Liver (tissue), 9 donors: ENCODE results near the gene TMPRSS5. TPM values are rescaled to one million over a fixed set of nuclear protein-coding genes. Genes with fewer than 3 reads are reported as not detected.

ENCODE experiments used
- DNase-seq: peaks from one replicate; pipeline ENCODE4 v3.0.0-alpha.2; 2017; ENCODE audit warnings: low spot score
- H3K27ac ChIP-seq, 2 donors: one replicate each; pipeline ENCODE4 v1.7.0; 2013; ENCODE audit warnings: inconsistent platforms in 2 of 2, low read length in 2 of 2, control low read depth in 1 of 2, low read depth in 1 of 2, mild to moderate bottlenecking in 1 of 2
- H3K27me3 ChIP-seq, 4 donors: one replicate each; pipeline versions ENCODE4 v1.6.1 to v1.7.0; 2013; ENCODE audit warnings: low read length in 3 of 4, inconsistent platforms in 1 of 4, mild to moderate bottlenecking in 1 of 4, moderate library complexity in 1 of 4; ENCODE audit not compliant: control insufficient read depth in 4 of 4, insufficient read depth in 4 of 4
- H3K36me3 ChIP-seq, 4 donors: one replicate each; pipeline versions ENCODE4 v1.6.1 to v1.7.0; 2013; ENCODE audit warnings: low read length in 3 of 4, mild to moderate bottlenecking in 3 of 4, low read depth in 1 of 4, moderate library complexity in 1 of 4; ENCODE audit not compliant: control insufficient read depth in 4 of 4, insufficient read depth in 3 of 4
- H3K4me1 ChIP-seq, 4 donors: one replicate each; pipeline versions ENCODE4 v1.6.1 to v1.7.0; 2013; ENCODE audit warnings: low read length in 3 of 4, mild to moderate bottlenecking in 3 of 4, moderate library complexity in 1 of 4; ENCODE audit not compliant: control insufficient read depth in 4 of 4, insufficient read depth in 4 of 4
- H3K4me3 ChIP-seq, 3 donors: one replicate each; pipeline versions ENCODE4 v1.6.1 to v1.7.0; 2013; ENCODE audit warnings: low read length in 3 of 3, control low read depth in 1 of 3, low read depth in 1 of 3, mild to moderate bottlenecking in 1 of 3
- H3K9ac ChIP-seq, 2 donors: one replicate each; pipeline ENCODE4 v1.7.0; 2013; ENCODE audit warnings: low read length in 2 of 2, mild to moderate bottlenecking in 2 of 2, moderate library complexity in 2 of 2, control low read depth in 1 of 2, low read depth in 1 of 2
- H3K9me3 ChIP-seq, 4 donors: one replicate each; pipeline versions ENCODE4 v1.6.1 to v1.7.0; 2013; ENCODE audit warnings: low read length in 3 of 4; ENCODE audit not compliant: control insufficient read depth in 4 of 4
- ATF3 ChIP-seq: IDR thresholded peaks from 2 replicates; pipeline ENCODE4 v1.6.1; 2016; ENCODE audit warnings: antibody characterized with exemption
- CTCF ChIP-seq: fragments of 150-350 bp; IDR thresholded peaks from 2 replicates; pipeline ENCODE4 v1.5.1; 2017; ENCODE audit warnings: improper control_type of control experiment, low read depth, low read length; ENCODE audit not compliant: missing input control
- EGR1 ChIP-seq, 2 donors: IDR thresholded peaks; 2 replicates each; pipeline ENCODE4 v1.6.1; 2016 to 2018; ENCODE audit warnings: antibody characterized with exemption in 2 of 2, low read depth in 2 of 2
- FOXA1 ChIP-seq: IDR thresholded peaks from 2 replicates; pipeline ENCODE4 v1.6.1; 2016; ENCODE audit warnings: antibody characterized with exemption
- FOXA2 ChIP-seq: IDR thresholded peaks from 2 replicates; pipeline ENCODE4 v1.6.1; 2016; ENCODE audit warnings: antibody characterized with exemption
- HNF4G ChIP-seq: IDR thresholded peaks from 2 replicates; pipeline ENCODE4 v1.6.1; 2016; ENCODE audit warnings: antibody characterized with exemption
- JUND ChIP-seq, 2 donors: IDR thresholded peaks; 2 replicates each; pipeline ENCODE4 v1.6.1; 2016; ENCODE audit warnings: antibody characterized with exemption in 2 of 2
- MAX ChIP-seq: IDR thresholded peaks from 2 replicates; pipeline ENCODE4 v1.6.1; 2016; ENCODE audit warnings: antibody characterized with exemption
- NR2F2 ChIP-seq: IDR thresholded peaks from 2 replicates; pipeline ENCODE4 v1.6.1; 2016; ENCODE audit warnings: antibody characterized with exemption
- RAD21 ChIP-seq, 2 donors: IDR thresholded peaks; 2 replicates each; pipeline ENCODE4 v1.6.1; 2016; ENCODE audit warnings: antibody characterized with exemption in 2 of 2, mild to moderate bottlenecking in 2 of 2
- REST ChIP-seq: IDR thresholded peaks from 2 replicates; pipeline ENCODE4 v1.6.1; 2016; ENCODE audit warnings: antibody characterized with exemption, mild to moderate bottlenecking
- RXRA ChIP-seq, 2 donors: IDR thresholded peaks; 2 replicates each; pipeline ENCODE4 v1.6.1; 2017 to 2018; ENCODE audit warnings: antibody characterized with exemption in 2 of 2, mild to moderate bottlenecking in 1 of 2
- SP1 ChIP-seq: IDR thresholded peaks from 2 replicates; pipeline ENCODE4 v1.6.1; 2018; ENCODE audit warnings: antibody characterized with exemption, mild to moderate bottlenecking
- TAF1 ChIP-seq: conservative IDR thresholded peaks from 2 replicates; pipeline ENCODE4 v1.6.1; 2016; ENCODE audit warnings: antibody characterized with exemption, mild to moderate bottlenecking
- YY1 ChIP-seq: IDR thresholded peaks from 2 replicates; pipeline ENCODE4 v1.6.1; 2016; ENCODE audit warnings: antibody characterized with exemption, mild to moderate bottlenecking
- ZBTB33 ChIP-seq: IDR thresholded peaks from 2 replicates; pipeline ENCODE4 v1.6.1; 2016; ENCODE audit warnings: antibody characterized with exemption
- WGBS: extraction: QIAGEN DNeasy Blood & Tissue Kit; methylation state at CpG from one replicate; pipeline ENCODE4 v1.1.7; 2013; 5-methylcytosine and 5-hydroxymethylcytosine counted together
- polyA plus RNA-seq, 2 donors: library from polyadenylated mRNA; stranded (reverse) in 1 of 2; unstranded in 1 of 2; fragments of 200-250 nt in 1 of 2; fragments of >200 nt in 1 of 2; fragmentation: Nextera tagmentation in 1 of 2; extraction: Ambion mirVana in 1 of 2; gene quantifications; one replicate each; pipeline versions ENCODE4 v1.2.1 to v1.2.3, GENCODE V29; 2013 to 2015
- total RNA-seq, 2 donors: library from RNA; depleted of rRNA; stranded (reverse); fragments of >200 nt; gene quantifications; one replicate each; pipeline ENCODE4 v1.2.3, GENCODE V29; 2014
- donor health status: healthy.
- donor health status: healthy.
- donor health status: healthy.
- donor health status: healthy.
- donor health status: healthy.

Gene TMPRSS5
- total and polyA plus RNA-seq, 4 donors = 0.05 to 0.39 (median 0.17) TPM

- Histone ChIP-seq H3K36me3 (peaks cover 0 to 3% (median 0%) of the 10 kb centered on the region in 4 donors), H3K27ac (no peak overlapping the region)
- no peak for DNase-seq
Observed at GRCh38 chr11:113697111-113697510, 9.0 kb downstream of the TMPRSS5 start.

GRCh38 chr11:113695207-113695606 is 10.9 kb downstream of the TMPRSS5 start:
- DNase-seq = no peak
- TF ChIP-seq REST (no peak), JUND (IDR thresholded peaks at IDR 0.05) (no peak), CTCF (no peak), NR2F2 (no peak), ATF3 (no peak), FOXA1 (no peak)

More at GRCh38 chr11:113697111-113697510, 9.0 kb downstream of the TMPRSS5 start:
- 97% methylated on average over 5 of the region's 5 CpGs for WGBS
- no peak for TF ChIP-seq SP1
- TF ChIP-seq FOXA2 = no peak
- no peak for TF ChIP-seq YY1
- TF ChIP-seq REST = no peak
- no peak for TF ChIP-seq ATF3
- TF ChIP-seq ZBTB33 = no peak
- no peak for TF ChIP-seq HNF4G
- TF ChIP-seq RAD21 (IDR thresholded peaks at IDR 0.05) = no peak
- TF ChIP-seq FOXA1 = no peak
- no peak for TF ChIP-seq RXRA (IDR thresholded peaks at IDR 0.05)
- no peak for TF ChIP-seq NR2F2
- no peak for TF ChIP-seq EGR1 (IDR thresholded peaks at IDR 0.05; ENCODE audit: low read depth in 2 of 2)
- TF ChIP-seq TAF1 = no peak
- TF ChIP-seq JUND (IDR thresholded peaks at IDR 0.05) = no peak
- TF ChIP-seq MAX = no peak
- H3K27me3 ChIP-seq = no peaks in the 10 kb centered on the region
- H3K4me1 ChIP-seq = peaks cover 3 to 10% (median 8%) of the 10 kb centered on the region in 4 donors
- no peaks in the 10 kb centered on the region for H3K9me3 ChIP-seq
- no peak overlapping the region for H3K4me3 ChIP-seq
- no peak overlapping the region for H3K9ac ChIP-seq

More at GRCh38 chr11:113695207-113695606, 10.9 kb downstream of the TMPRSS5 start:
- Histone ChIP-seq H3K27me3 (no peaks in the 10 kb centered on the region), H3K9me3 (no peaks in the 10 kb centered on the region), H3K9ac (no peak overlapping the region), H3K36me3 (peaks cover 0 to 3% (median 0%) of the 10 kb centered on the region in 4 donors), H3K27ac (no peak overlapping the region), H3K4me3 (no peak overlapping the region), H3K4me1 (peaks cover 3 to 10% (median 8%) of the 10 kb centered on the region in 4 donors)
- 95% methylated on average over 4 of the region's 4 CpGs for WGBS
